HG03460 (cell line): ENCODE measurements around the gene CLMN.
"Not testable (repeated sequence)": the region's sequence is repeated elsewhere in the genome, so short reads cannot be mapped to it uniquely, and the experiment has no call there.

Experiments used
- ATAC-seq: cut with Tn5 transposase; IDR thresholded peaks from one replicate; pipeline ENCODE4 v1.9.1; 2021; ENCODE audit not compliant: unreplicated experiment

Gene CLMN

GRCh38 chr14:95197551-95197950 lies 122.2 kb downstream of the CLMN start:
- ATAC-seq, result no peak

DNA sequence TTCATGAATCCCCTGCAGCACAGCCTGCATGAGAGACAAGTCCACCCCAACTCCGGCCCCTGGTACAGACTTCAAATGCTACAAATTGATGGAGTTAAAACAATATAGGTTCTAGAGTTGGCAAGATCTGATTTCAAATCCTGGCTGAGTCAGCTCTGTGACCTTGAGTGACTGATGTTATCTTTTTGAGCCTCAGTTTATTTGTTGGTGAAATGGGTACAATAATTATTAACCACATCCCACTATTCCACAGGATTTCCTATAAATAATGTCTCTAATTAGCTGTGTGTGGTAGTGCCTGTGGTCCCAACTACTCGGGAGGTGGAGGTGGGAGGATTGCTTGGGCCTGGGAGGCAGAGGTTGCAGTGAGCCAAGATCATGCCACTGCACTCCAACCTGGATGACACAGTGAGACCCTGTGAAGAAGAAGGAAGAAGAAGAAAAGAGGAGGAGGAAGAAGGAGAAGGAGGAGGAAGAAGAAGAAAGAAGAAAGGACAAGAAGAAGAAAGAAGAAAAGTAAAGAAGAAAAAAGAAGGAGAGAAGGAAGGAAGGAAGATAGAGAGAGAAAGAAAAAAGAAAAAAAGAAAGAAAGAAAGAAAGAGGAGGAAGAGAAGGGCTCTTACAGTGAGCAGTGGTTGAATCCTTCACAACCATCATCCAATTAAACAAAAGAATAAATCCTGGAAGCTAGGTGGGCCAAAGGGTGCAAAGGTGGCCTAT lies 122.7 kb downstream of the CLMN start:
- no peak for ATAC-seq

- ATAC-seq, result no peak
These were observed 123.4 kb downstream of the CLMN start for GRCh38 chr14:95196268-95196667.

DNA sequence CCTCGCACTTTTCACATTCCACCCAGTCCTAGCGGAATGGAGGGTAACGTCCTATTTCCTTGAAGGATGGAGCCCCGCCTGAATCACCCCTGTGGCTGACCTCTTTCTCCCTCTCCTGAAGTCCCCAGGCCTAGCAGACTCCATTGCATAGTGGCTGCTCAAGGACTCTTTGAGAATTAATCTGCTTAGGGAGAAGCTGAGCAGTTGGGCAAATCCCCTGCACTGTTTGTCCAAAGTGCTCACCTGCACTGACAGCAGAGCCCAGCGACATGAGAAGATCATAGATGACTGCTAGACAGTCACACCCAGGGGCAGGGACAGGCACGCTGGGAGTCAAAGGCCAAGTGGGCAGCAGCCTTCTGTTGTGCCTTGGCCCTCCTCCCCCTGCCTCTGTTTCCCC lies 124.7 kb downstream of the CLMN start:
- no peak for ATAC-seq

- ATAC-seq, result no peak
These were observed 126.6 kb downstream of the CLMN start for GRCh38 chr14:95193081-95193480.

DNA sequence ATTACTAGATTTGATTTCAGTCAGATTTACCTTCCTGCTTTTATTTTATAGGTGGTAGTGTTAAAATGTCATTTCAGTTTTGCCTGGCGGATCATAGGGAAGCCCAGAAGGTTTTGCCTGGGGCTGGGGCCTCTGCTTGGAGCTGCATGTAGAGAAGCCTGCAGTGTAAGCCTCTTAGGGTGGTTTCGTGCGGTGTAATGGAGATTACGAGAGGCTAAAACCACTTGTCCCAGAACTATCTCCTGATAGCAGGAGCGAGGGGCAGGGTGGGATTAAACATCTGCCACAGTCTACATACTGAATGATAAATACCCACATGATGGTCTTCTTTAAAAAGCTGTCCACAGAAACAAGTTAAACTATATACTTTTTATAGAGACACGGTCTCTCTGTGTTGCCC lies 127.4 kb downstream of the CLMN start:
- ATAC-seq, result no peak

DNA sequence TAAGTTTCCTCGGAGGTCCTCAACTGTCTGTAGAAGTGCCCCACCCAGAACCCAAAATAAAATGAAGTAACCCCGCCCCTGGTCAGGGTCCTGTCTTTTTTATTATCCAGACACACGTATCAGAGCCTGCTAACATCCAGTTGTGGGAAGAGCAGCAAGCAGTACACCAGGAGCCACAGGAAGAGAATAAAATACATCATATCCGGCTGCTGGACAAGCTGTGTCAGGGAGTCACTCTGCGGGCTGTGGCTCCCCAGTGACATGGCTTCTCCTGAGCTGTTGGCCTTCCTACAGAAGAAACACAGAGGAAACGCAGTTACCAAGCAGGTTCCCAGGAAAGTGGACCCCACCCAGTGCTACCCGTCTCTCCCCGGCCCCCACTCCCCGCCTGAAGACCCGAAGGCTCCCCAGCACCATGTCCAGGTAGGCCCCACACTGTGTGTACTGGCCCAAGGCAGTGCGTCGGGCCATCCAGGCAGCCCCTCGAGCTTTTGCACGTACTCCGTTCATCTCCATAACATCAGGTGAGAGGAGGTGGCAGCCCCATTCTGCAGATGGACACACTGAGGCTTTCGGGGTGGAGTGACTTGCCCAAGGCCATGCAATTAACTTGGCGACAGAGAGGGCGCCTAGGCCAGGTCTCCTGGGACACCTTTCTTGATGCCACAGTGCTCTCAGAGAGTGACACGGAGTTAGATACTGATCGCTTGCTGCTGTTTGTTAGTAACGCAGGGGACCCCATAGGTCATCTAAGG lies 128.1 kb downstream of the CLMN start:
- ATAC-seq, result no peak

DNA sequence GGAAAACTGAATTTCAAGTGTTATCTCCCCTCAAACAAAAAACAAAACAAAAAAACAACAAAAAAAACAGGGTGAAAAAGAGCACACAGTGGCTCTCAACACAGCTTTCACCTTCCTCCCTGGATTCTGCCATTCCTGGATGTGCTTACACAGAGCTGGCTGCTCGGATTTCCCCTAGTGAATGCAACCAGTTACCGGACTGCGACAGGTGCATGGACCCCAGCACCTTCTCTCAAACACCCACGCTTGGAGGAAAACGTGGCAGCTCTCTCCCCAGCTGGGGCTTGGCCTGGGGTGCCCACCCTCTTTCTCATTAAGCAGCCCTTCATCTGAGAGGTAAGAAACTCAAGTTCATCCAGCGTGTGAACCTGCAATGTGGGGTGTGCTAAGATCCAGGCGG lies 128.9 kb downstream of the CLMN start:
- ATAC-seq, result no peak

GRCh38 chr14:95190346-95190840 lies 129.3 kb downstream of the CLMN start:
- ATAC-seq, result no peak

GRCh38 chr14:95189367-95190132 lies 130.2 kb downstream of the CLMN start:
- ATAC-seq, result no peak

DNA sequence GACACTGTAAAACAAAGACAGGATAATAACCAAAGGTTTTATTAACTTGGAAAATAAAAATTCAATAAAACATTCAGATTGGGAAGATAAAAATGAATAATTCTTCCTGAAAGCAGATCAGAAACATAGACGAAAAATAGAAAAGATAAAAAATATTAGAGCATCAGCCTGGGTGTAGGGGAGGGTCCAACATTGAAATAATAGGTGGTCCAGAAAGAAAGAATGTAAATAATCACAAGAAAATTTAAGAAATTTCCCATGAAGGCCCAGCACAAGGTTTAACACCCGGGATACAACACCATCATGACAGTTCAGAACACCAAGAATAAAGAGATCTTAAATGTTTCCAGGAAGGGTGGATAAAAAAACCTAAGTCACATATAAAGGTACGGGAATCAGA lies 131.3 kb downstream of the CLMN start:
- ATAC-seq, result no peak

DNA sequence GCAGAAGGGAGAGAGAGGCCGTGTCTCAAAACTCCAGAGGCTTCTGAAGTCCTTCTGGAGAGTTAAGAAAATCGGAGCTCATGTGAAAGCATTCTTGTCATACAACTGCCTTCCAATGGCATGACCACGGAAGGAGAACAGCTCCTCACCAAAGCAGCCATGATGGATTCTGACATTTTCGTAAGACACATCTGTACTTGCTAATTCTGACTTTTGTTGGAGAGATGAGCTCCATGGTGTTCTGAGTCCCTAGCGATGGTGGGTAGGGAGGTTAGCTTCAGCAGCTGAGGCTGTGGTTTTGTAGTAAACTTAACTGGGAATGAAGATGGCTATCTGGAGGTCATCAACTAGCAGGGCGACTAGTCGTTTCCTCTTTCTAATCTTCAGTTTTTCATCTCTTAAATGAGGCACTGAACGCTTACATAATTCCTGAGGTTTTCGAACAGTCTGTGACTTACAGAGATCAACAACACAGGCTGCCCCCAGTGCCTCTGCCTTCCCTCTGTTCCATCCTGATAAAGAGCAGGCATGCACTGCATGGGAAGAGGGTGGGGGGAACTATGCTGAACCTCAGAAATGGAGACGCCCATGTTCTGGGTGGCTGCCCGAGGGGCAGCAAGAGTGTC lies 133.8 kb downstream of the CLMN start:
- ATAC-seq, result no peak

GRCh38 chr14:95185033-95185766 lies 134.5 kb downstream of the CLMN start:
- ATAC-seq, result no peak

GRCh38 chr14:95184413-95184790 lies 135.3 kb downstream of the CLMN start:
- no peak for ATAC-seq

DNA sequence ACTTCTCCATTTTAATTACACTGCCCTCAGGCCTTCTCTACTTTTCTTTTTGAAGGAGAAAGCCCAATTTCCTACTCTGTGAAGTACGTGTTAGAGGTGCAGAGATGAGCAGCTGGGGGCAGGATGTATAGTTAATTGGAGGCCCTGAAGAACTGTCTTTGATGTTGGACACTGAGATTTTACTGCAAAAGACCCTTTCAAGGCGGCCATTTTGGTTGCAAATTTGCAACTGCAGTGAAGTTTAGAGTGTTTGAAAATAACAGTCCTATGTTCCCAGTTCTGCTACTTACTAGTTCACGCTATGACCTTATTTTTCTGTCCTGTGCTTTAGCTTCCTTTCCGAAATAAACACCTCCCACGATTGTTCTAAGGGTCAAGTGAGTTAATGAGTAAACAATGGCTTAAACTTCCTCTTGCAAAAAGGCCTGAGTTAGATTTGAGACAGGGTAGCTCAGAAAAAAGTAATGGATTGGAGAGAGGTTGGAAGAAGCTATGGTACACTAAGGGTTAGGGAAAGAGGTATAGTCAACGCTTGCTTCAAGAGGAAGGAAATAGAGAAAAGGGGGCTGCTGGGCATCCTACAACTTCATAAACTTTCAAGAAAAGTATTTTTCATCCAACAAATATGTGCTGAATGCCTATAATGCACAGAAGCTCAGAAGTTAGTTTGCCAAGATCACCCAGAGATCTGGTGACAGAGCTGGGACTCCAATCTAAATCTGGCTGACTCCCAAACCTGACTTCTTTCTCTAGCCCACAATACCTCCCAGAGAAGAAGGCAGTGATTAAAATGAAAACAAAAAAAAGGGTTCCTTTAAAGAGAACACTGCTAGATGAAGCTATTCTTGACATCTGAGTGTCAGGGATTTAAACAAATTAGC lies 135.9 kb downstream of the CLMN start:
- ATAC-seq, result no peak

GRCh38 chr14:95183082-95183481 lies 136.6 kb downstream of the CLMN start:
- ATAC-seq, result no peak

DNA sequence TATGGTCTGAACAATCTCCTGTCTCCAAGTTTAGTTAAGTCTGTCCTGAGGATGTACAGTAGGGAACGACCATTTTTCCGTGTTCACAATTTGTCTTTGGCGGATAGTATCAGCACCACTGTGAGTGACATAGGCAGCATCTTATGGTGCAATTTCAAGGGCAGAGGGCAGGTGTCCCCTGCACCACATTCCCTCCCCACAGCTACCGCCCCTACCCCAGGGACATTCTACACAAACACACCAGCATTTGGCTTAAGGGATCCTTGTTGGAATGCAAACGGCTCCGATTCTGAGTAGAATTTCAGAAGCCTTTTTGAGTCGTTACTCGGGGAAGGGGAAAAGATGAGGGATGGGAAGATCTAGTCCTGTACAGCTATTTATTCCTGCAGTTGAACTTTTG lies 137.3 kb downstream of the CLMN start:
- no peak for ATAC-seq

GRCh38 chr14:95180966-95181741 lies 138.6 kb downstream of the CLMN start:
- ATAC-seq, result no peak

GRCh38 chr14:95175670-95176069 lies 144.0 kb downstream of the CLMN start:
- not testable (repeated sequence) for ATAC-seq
